ENCODE measurements around the gene SPATA9. TPM values are rescaled to one million over a fixed set of nuclear protein-coding genes. Genes with fewer than 3 reads are reported as not detected.
A peak's percentile ranks its signal among the peaks of the same experiment; 100 is the strongest.
"Not testable (repeated sequence)": the region's sequence is repeated elsewhere in the genome, so short reads cannot be mapped to it uniquely, and the experiment has no call there.

SPATA9 gene
- total RNA-seq, 1 donor from 2014 or later: 1.7 TPM

- no peak for DNase-seq (ENCODE audit: low read depth)
These were observed 34.6 kb downstream of the SPATA9 start for GRCh38 chr5:95647886-95648860.

- peak; percentile 98 for DNase-seq (ENCODE audit: low read depth)
These were observed 36.0 kb downstream of the SPATA9 start, which contains the start of gene RFESD for GRCh38 chr5:95646569-95647431. TSS of gene RFESD (plus strand) at chr5:95646777. CDS start at chr5:95652272, 5,495 bp downstream.

GRCh38 chr5:95646226-95646568 lies 36.6 kb downstream of the SPATA9 start:
- DNase-seq (ENCODE audit: low read depth): not testable (repeated sequence)

- peak; percentile 73 for DNase-seq (ENCODE audit: low read depth)
These were observed 38.3 kb downstream of the SPATA9 start for GRCh38 chr5:95644351-95645042.

GRCh38 chr5:95643152-95643551 lies 39.6 kb downstream of the SPATA9 start:
- no peak for DNase-seq (ENCODE audit: low read depth)

GRCh38 chr5:95641741-95642220 lies 41.0 kb downstream of the SPATA9 start:
- no peak for DNase-seq (ENCODE audit: low read depth)

GRCh38 chr5:95638632-95639031 lies 44.2 kb downstream of the SPATA9 start:
- DNase-seq (ENCODE audit: low read depth): no peak

GRCh38 chr5:95634081-95634480 lies 48.7 kb downstream of the SPATA9 start:
- DNase-seq (ENCODE audit: low read depth): no peak

GRCh38 chr5:95633671-95634070 lies 49.1 kb downstream of the SPATA9 start:
- DNase-seq (ENCODE audit: low read depth): no peak

GRCh38 chr5:95632942-95633341 lies 49.8 kb downstream of the SPATA9 start:
- not testable (repeated sequence) for DNase-seq (ENCODE audit: low read depth)

GRCh38 chr5:95631991-95632675 lies 50.7 kb downstream of the SPATA9 start:
- DNase-seq (ENCODE audit: low read depth): peak; percentile 72

GRCh38 chr5:95631255-95631958 lies 51.4 kb downstream of the SPATA9 start:
- peak; percentile 81 for DNase-seq (ENCODE audit: low read depth)

GRCh38 chr5:95630394-95630917 lies 52.3 kb downstream of the SPATA9 start:
- peak; percentile 77 for DNase-seq (ENCODE audit: low read depth)

GRCh38 chr5:95628933-95629332 lies 53.9 kb downstream of the SPATA9 start:
- no peak for DNase-seq (ENCODE audit: low read depth)

GRCh38 chr5:95627971-95628810 lies 54.6 kb downstream of the SPATA9 start:
- DNase-seq (ENCODE audit: low read depth): peak; percentile 93

- no peak for DNase-seq (ENCODE audit: low read depth)
These were observed 56.1 kb downstream of the SPATA9 start for GRCh38 chr5:95626701-95627100.

GRCh38 chr5:95624368-95624767 lies 58.4 kb downstream of the SPATA9 start:
- no peak for DNase-seq (ENCODE audit: low read depth)

- DNase-seq (ENCODE audit: low read depth): no peak
These were observed 59.1 kb downstream of the SPATA9 start for GRCh38 chr5:95623706-95624105.
